Body of pancreas (tissue), 4 donors: ENCODE results near the gene WWOX. TPM values are rescaled to one million over a fixed set of nuclear protein-coding genes. Genes with fewer than 3 reads are reported as not detected.

Experiments used
- ATAC-seq: fragments of 150-250 bp; one replicate; pipeline ENCODE4 v1.9.1; 2016
- DNase-seq, 4 donors: peaks; one replicate each; pipeline ENCODE4 v3.0.0-alpha.2; 2019
- H3K27ac ChIP-seq, 4 donors: fragments of 200-600 bp; sonication (generic); 1 replicate in 3 of 4; 2 replicates in 1 of 4; pipeline versions ENCODE4 v1.5.1 to v1.6.1; 2016 to 2019; ENCODE audit warnings: mild to moderate bottlenecking in 1 of 4, mixed read lengths in 1 of 4, moderate library complexity in 1 of 4
- H3K27me3 ChIP-seq, 2 donors: fragments of 200-600 bp; sonication (generic); one replicate each; pipeline ENCODE4 v1.6.0; 2016; ENCODE audit warnings: mild to moderate bottlenecking in 1 of 2
- H3K36me3 ChIP-seq, 2 donors: fragments of 200-600 bp; sonication (generic); replicated peaks in 1 of 2; 2 replicates each; pipeline ENCODE4 v1.5.1; 2016; ENCODE audit warnings: low read depth in 2 of 2; ENCODE audit not compliant: insufficient read depth in 1 of 2
- H3K4me1 ChIP-seq: fragments of 200-600 bp; sonication (generic); one replicate; pipeline ENCODE4 v1.6.0; 2016
- H3K4me3 ChIP-seq, 2 donors: fragments of 200-600 bp; sonication (generic); 1 replicate in 1 of 2; 2 replicates in 1 of 2; pipeline ENCODE4 v1.5.1; 2016 to 2019
- H3K9me3 ChIP-seq, 3 donors: fragments of 200-600 bp; sonication (generic); 1 replicate in 2 of 3; 2 replicates in 1 of 3; pipeline ENCODE4 v1.5.1; 2016
- POLR2A ChIP-seq, 3 donors: fragments of 450-650 bp; IDR thresholded peaks; one replicate each; pipeline ENCODE4 v1.6.1; 2016; ENCODE audit warnings: antibody characterized with exemption in 3 of 3, mild to moderate bottlenecking in 2 of 3
- WGBS, 2 donors: methylation state at CpG; one replicate each; pipeline ENCODE4 v1.1.5; 2017; 5-methylcytosine and 5-hydroxymethylcytosine counted together
- intact Hi-C: fragments of 100-400 bp; cut with DNase I; formaldehyde crosslinking; loops from one replicate; pipeline ENCODE4 v1.15.1; 2023
- total RNA-seq, 2 donors: library from RNA; depleted of rRNA; stranded (reverse); fragments of >200 nt; gene quantifications; one replicate each; pipeline ENCODE4 v1.1.0, GENCODE V29; 2016
- TF ChIP-seq, protein P1 (sequence below), 7 experiments: fragments of 450-650 bp in 4 of 7; fragments of 200-600 bp in 3 of 7; sonication (generic) in 3 of 7; IDR thresholded peaks; one replicate each; pipeline ENCODE4 v1.5.1; 2016 to 2019; ENCODE audit warnings: antibody characterized with exemption in 7 of 7

The WWOX gene
- total RNA-seq, 2 donors from 2014 or later: 52.7 to 67.2 TPM

DNA sequence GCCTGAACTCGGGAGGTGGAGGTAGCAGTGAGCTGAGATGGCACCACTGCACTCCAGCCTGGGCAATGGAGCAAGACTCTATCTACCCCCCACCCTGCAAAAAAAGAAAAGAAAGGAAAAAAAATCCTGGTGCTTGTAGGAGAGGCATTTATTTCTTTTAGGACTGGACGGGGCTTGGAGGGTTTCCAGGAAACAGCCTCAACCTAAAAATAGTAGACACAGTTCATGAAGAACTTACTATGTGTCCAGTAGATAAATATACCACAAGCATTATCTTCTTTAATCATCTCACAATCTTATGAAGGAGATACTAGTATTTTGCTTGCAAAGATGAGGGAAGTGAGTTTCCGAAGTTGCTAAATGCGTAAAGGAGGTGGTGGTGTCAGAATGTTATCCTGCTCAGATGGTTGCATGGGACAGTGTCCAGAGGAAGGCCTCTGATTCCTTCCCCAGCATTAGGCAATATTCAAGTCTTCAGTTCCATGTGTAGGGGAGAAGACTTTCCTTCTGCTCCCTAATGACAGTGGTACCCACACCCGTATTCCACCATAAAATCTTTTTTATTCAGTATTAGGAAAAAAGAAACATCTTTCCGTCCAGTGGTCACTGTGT, 263.2 kb downstream of the WWOX start:
- no peaks in the 10 kb centered on the region for H3K4me1 ChIP-seq
- no peaks in the 10 kb centered on the region for H3K36me3 ChIP-seq
- intact Hi-C loops: no loop called here
- H3K9me3 ChIP-seq: no peaks in the 10 kb centered on the region
- DNase-seq (no peak), ATAC-seq (no peak)
- no peaks in the 10 kb centered on the region for H3K27me3 ChIP-seq
- no peak overlapping the region for H3K4me3 ChIP-seq
- no peak overlapping the region for H3K27ac ChIP-seq
- 79 to 88% methylated on average over 6 of the region's 6 CpGs for WGBS, 2 donors
- no peak for TF ChIP-seq POLR2A (IDR thresholded peaks at IDR 0.05)
- TF ChIP-seq, protein P1, sequence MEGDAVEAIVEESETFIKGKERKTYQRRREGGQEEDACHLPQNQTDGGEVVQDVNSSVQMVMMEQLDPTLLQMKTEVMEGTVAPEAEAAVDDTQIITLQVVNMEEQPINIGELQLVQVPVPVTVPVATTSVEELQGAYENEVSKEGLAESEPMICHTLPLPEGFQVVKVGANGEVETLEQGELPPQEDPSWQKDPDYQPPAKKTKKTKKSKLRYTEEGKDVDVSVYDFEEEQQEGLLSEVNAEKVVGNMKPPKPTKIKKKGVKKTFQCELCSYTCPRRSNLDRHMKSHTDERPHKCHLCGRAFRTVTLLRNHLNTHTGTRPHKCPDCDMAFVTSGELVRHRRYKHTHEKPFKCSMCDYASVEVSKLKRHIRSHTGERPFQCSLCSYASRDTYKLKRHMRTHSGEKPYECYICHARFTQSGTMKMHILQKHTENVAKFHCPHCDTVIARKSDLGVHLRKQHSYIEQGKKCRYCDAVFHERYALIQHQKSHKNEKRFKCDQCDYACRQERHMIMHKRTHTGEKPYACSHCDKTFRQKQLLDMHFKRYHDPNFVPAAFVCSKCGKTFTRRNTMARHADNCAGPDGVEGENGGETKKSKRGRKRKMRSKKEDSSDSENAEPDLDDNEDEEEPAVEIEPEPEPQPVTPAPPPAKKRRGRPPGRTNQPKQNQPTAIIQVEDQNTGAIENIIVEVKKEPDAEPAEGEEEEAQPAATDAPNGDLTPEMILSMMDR (IDR thresholded peaks at IDR 0.05): no peak

DNA sequence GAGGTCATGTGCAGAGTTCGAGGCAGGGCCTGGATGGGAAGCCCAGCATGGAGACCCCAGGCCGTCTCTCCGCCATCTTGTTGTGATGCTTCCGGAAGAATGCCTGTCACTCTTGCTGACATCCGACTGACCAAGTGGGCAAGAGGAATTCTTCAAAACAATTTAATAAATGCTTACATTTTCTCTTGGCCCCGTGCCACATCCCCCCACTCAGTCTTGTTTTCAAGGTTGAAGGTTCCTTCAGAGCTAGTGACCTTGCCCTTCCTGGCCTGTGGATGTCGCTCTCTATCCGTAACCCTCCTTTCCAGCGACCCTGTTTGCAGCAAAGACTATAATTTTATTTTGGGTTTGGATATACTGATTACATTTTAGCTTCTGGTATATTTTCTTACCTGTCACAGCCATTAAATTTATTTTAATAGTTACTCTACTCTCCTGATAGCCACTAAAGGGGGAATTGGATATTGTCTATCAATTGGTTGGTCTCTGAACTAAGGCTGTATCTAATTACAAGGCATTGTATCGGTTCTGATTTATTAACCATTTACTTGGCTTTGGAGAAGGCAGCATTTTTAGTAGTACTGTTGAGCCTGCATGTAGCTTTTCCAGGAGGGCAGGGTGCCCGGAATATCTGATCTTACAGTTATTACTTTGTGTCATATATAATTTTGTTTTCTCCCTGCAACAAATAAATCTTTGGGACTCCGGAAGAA, 264.5 kb downstream of the WWOX start:
- no peaks in the 10 kb centered on the region for H3K36me3 ChIP-seq
- 74% methylated on average over 12 of the region's 12 CpGs for WGBS, 2 donors
- intact Hi-C loops: no loop called here
- no peaks in the 10 kb centered on the region for H3K27me3 ChIP-seq
- no peak overlapping the region for H3K4me3 ChIP-seq
- H3K27ac ChIP-seq: no peak overlapping the region
- no peaks in the 10 kb centered on the region for H3K9me3 ChIP-seq
- no peaks in the 10 kb centered on the region for H3K4me1 ChIP-seq
- DNase-seq (no peak), ATAC-seq (no peak)
- TF ChIP-seq POLR2A (IDR thresholded peaks at IDR 0.05): no peak
- TF ChIP-seq, protein P1 (IDR thresholded peaks at IDR 0.05): no peak

DNA sequence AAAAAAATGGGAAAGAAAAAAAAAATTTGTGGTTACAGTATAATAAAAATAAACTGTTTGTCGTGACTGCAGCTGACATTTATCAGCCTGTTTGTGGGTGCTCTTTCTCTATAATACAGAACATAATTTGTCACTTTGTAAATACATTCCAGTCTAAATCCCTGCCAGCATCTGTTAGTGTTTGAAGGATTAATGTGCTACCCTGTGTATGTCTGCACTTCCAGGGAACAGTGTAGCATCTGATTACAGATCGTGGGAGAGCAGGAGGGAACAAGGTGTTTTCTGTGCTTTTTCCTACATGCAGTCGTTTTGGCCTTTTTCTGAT, 265.1 kb downstream of the WWOX start:
- no peaks in the 10 kb centered on the region for H3K36me3 ChIP-seq
- no peak for TF ChIP-seq POLR2A (IDR thresholded peaks at IDR 0.05)
- TF ChIP-seq, protein P1 (IDR thresholded peaks at IDR 0.05): no peak
- no peaks in the 10 kb centered on the region for H3K9me3 ChIP-seq
- intact Hi-C loops: no loop called here
- H3K4me1 ChIP-seq: no peaks in the 10 kb centered on the region
- WGBS, 2 donors: 21 to 49% methylated on average over 3 of the region's 3 CpGs
- no peak overlapping the region for H3K4me3 ChIP-seq
- ATAC-seq: no peak
- DNase-seq: no peak
- no peaks in the 10 kb centered on the region for H3K27me3 ChIP-seq
- H3K27ac ChIP-seq: no peak overlapping the region

DNA sequence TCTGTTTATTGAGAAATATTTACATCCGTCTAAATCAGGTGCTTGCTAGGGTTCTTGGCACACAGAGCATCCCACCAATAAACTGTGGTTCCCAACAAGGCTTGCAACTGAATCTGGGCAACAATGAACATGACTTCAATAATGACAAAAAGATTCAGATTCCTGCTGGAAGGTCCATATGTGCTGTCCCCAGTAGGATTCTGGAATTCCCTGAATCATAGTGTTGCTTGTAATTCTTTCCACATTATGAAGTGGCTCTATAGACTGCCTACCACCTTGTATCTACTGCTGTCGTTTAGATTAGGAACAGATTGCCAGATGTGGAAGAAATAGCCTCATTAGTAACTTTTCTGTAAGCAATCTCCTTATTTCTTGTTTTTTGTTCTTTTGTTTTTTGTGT, 265.9 kb downstream of the WWOX start:
- Histone ChIP-seq H3K27ac (no peak overlapping the region), H3K4me3 (no peak overlapping the region), H3K27me3 (no peaks in the 10 kb centered on the region), H3K36me3 (no peaks in the 10 kb centered on the region), H3K9me3 (no peaks in the 10 kb centered on the region), H3K4me1 (no peaks in the 10 kb centered on the region)
- DNase-seq (no peak), ATAC-seq (no peak)
- intact Hi-C loops: no loop called here
- 68 to 88% methylated on average over 2 of the region's 2 CpGs for WGBS, 2 donors
- no peak for TF ChIP-seq POLR2A (IDR thresholded peaks at IDR 0.05)
- TF ChIP-seq, protein P1 (IDR thresholded peaks at IDR 0.05): no peak
